ENCODE measurements around the gene RAPGEF1. TPM values are rescaled to one million over a fixed set of nuclear protein-coding genes. Genes with fewer than 3 reads are reported as not detected.

The RAPGEF1 gene
- total and polyA plus RNA-seq, 2 experiments from 2014 or later: 9.9 to 82.8 TPM

- H3K4me2 ChIP-seq: peak overlapping the region; percentile 41
- H3K4me1 Mint-ChIP-seq: peaks cover 79% of the 10 kb centered on the region
Observed at GRCh38 chr9:131703697-131704096, 36.2 kb downstream of the RAPGEF1 start.

GRCh38 chr9:131702911-131703310, 37.0 kb downstream of the RAPGEF1 start:
- H3K27me3 ChIP-seq (ENCODE audit: insufficient read depth): no peaks in the 10 kb centered on the region
- no peaks in the 10 kb centered on the region for H3K36me3 ChIP-seq (ENCODE audit: insufficient read depth)
- peaks cover 72% of the 10 kb centered on the region for H3K4me1 ChIP-seq (ENCODE audit: insufficient read depth)
- no peak overlapping the region for H3K4me3 ChIP-seq
- no peak for DNase-seq (ENCODE audit: low spot score)
- H3K4me2 ChIP-seq: peak overlapping the region; percentile 25
- H3K4me3 Mint-ChIP-seq: no peak overlapping the region
- peaks cover 83% of the 10 kb centered on the region for H3K4me1 Mint-ChIP-seq
- peaks cover 86% of the 10 kb centered on the region for H3K79me2 ChIP-seq (replicated peaks; ENCODE audit: insufficient read depth)
- no peaks in the 10 kb centered on the region for H3K9me2 ChIP-seq (ENCODE audit: insufficient read depth)
- no peak overlapping the region for H2AFZ ChIP-seq
- H3K27ac Mint-ChIP-seq: no peak overlapping the region
- no peaks in the 10 kb centered on the region for H3F3A ChIP-seq (replicated peaks; ENCODE audit: low read depth)
- H3K9me3 Mint-ChIP-seq: no peaks in the 10 kb centered on the region; the same call in 2 of the 3 replicates
- no peak for ATAC-seq
- TF ChIP-seq ZNF462 (CRISPR knock-in tag; IDR thresholded peaks at IDR 0.05) (no peak), EZH2 (IDR thresholded peaks at IDR 0.05; ENCODE audit: low read depth, unreplicated experiment) (no peak), STAT1 (IDR thresholded peaks at IDR 0.05; ENCODE audit: unreplicated experiment) (no peak), JUNB (IDR thresholded peaks at IDR 0.05; ENCODE audit: unreplicated experiment) (no peak), ZNF331 (CRISPR knock-in tag; IDR thresholded peaks at IDR 0.05; ENCODE audit: low read depth) (no peak), EZH2phosphoT487 (IDR thresholded peaks at IDR 0.05; ENCODE audit: unreplicated experiment) (no peak), NANOG (IDR thresholded peaks at IDR 0.05; ENCODE audit: borderline replicate concordance) (no peak), POLR2AphosphoS5 (IDR thresholded peaks at IDR 0.05; ENCODE audit: low read depth) (no peak), ZNF114 (CRISPR knock-in tag; IDR thresholded peaks at IDR 0.05) (no peak), CREB1 (CRISPR knock-in tag; IDR thresholded peaks at IDR 0.05; ENCODE audit: low read depth) (no peak), REST (IDR thresholded peaks at IDR 0.05; ENCODE audit: unreplicated experiment) (no peak)
- H3K27ac ChIP-seq (ENCODE audit: low read depth): peak overlapping the region; percentile 91
- H3K36me3 Mint-ChIP-seq (ENCODE audit: low read depth): no peaks in the 10 kb centered on the region
- H3K27me3 Mint-ChIP-seq (ENCODE audit: insufficient read depth, low read depth, poor library complexity): peaks cover 3% of the 10 kb centered on the region
- no peaks in the 10 kb centered on the region for H4K20me1 ChIP-seq (replicated peaks; ENCODE audit: insufficient read depth)

More at GRCh38 chr9:131703697-131704096, 36.2 kb downstream of the RAPGEF1 start:
- TF ChIP-seq POLR2AphosphoS5 (IDR thresholded peaks at IDR 0.05; ENCODE audit: low read depth) (no peak), ZNF331 (CRISPR knock-in tag; IDR thresholded peaks at IDR 0.05; ENCODE audit: low read depth) (no peak)
- no peaks in the 10 kb centered on the region for H3K36me3 ChIP-seq (ENCODE audit: insufficient read depth)
- no peak overlapping the region for H2AFZ ChIP-seq
- ATAC-seq: no peak
- H3K9me3 Mint-ChIP-seq: no peaks in the 10 kb centered on the region; the same call in 2 of the 3 replicates
- no peak overlapping the region for H3K27ac ChIP-seq (ENCODE audit: low read depth)
- H3K27ac Mint-ChIP-seq: no peak overlapping the region
- H3K27me3 Mint-ChIP-seq (ENCODE audit: insufficient read depth, low read depth, poor library complexity): peaks cover 2% of the 10 kb centered on the region
- H3K4me3 Mint-ChIP-seq: no peak overlapping the region
- peaks cover 89% of the 10 kb centered on the region for H3K79me2 ChIP-seq (replicated peaks; ENCODE audit: insufficient read depth)
- H3K9me2 ChIP-seq (ENCODE audit: insufficient read depth): no peaks in the 10 kb centered on the region
- H3K36me3 Mint-ChIP-seq (ENCODE audit: low read depth): no peaks in the 10 kb centered on the region
- DNase-seq (ENCODE audit: low spot score): no peak
- H4K20me1 ChIP-seq (replicated peaks; ENCODE audit: insufficient read depth): no peaks in the 10 kb centered on the region
- H3K4me1 ChIP-seq (ENCODE audit: insufficient read depth): peaks cover 67% of the 10 kb centered on the region
- H3F3A ChIP-seq (replicated peaks; ENCODE audit: low read depth): no peaks in the 10 kb centered on the region
- H3K27me3 ChIP-seq (ENCODE audit: insufficient read depth): no peaks in the 10 kb centered on the region
- H3K4me3 ChIP-seq: no peak overlapping the region
